HepG2 (cell line): ENCODE measurements around the gene ZMIZ2. TPM values are rescaled to one million over a fixed set of nuclear protein-coding genes. Genes with fewer than 3 reads are reported as not detected.

Source experiments
- ATAC-seq: fragments of 200-7000 bp; cut with Tn5 transposase; 3 replicates; pipeline ENCODE4 v1.9.1; 2020; ENCODE audit warnings: mild to moderate bottlenecking, moderate library complexity
- BruUV-seq: library from RNA; stranded (reverse); fragments of 400-500 nt; replicated peaks from 2 replicates; lab custom pipeline; 2021; lab: Mats Ljungman, UMichigan
- CTCF ChIA-PET: fragments of 300-600 bp; formaldehyde crosslinking; extraction: SDS; loops from one replicate; lab custom pipeline; 2021; ENCODE audit warnings: low total read pairs, inconsistent platforms, low intra/inter-chr PET ratio; lab: Yijun Ruan, JAX
- POLR2A ChIA-PET: fragments of 350-600 bp; sonication (Branson Sonifier 250); formaldehyde crosslinking; loops from one replicate; lab custom pipeline; 2020; ENCODE audit warnings: antibody characterized with exemption, inconsistent platforms; lab: Yijun Ruan, JAX
- DNase-seq: peaks from one replicate; pipeline ENCODE4 v3.0.0-alpha.2; 2015; ENCODE audit warnings: low spot score
- FAIRE-seq: peaks from 3 replicates; lab custom pipeline; 2011; peaks lifted over from hg19 to GRCh38; lab: Jason Lieb, UNC
- H2AFZ ChIP-seq: one replicate; pipeline ENCODE4 v1.6.1; 2011; ENCODE audit warnings: low read length, inconsistent platforms
- H3K27ac ChIP-seq: fragments of 300-600 bp; 3 replicates; pipeline ENCODE4 v1.8.0; 2011; ENCODE audit warnings: mixed run types, mild to moderate bottlenecking, mixed read lengths, low read length, inconsistent platforms; ENCODE audit not compliant: insufficient read depth; ENCODE audit errors: extremely low read length
- H3K27me3 ChIP-seq, 2 experiments: fragments of 200-600 bp in 1 of 2; 2 replicates in 1 of 2; 3 replicates in 1 of 2; pipeline versions ENCODE4 v1.6.0 to v1.8.0; 2011; ENCODE audit warnings: low read length in 2 of 2, mild to moderate bottlenecking in 2 of 2, moderate library complexity in 2 of 2, inconsistent platforms in 1 of 2; ENCODE audit not compliant: insufficient read depth in 2 of 2, control insufficient read depth in 1 of 2
- H3K36me3 ChIP-seq, 2 experiments: fragments of 200-600 bp in 1 of 2; replicated peaks in 1 of 2; 2 replicates in 1 of 2; 3 replicates in 1 of 2; pipeline versions ENCODE4 v1.5.1 to v1.8.0; 2011; ENCODE audit warnings: low read length in 2 of 2, inconsistent platforms in 1 of 2; ENCODE audit not compliant: insufficient read depth in 2 of 2, control insufficient read depth in 1 of 2
- H3K4me1 ChIP-seq: 2 replicates; pipeline ENCODE4 v1.5.1; 2012; ENCODE audit warnings: low read length, inconsistent platforms; ENCODE audit not compliant: insufficient read depth
- H3K4me2 ChIP-seq: 2 replicates; pipeline ENCODE4 v1.6.0; 2011; ENCODE audit warnings: low read depth, low read length, inconsistent platforms
- H3K4me3 ChIP-seq, 3 experiments: fragments of 200-600 bp in 1 of 3; sonication (generic), shearing (Covaris generic) in 1 of 3; replicated peaks in 1 of 3; 2 replicates each; pipeline ENCODE4 v1.5.1; 2011 to 2016; ENCODE audit warnings: low read length in 3 of 3, inconsistent platforms in 2 of 3, low read depth in 2 of 3, mild to moderate bottlenecking in 2 of 3, control low read depth in 1 of 3, mixed read lengths in 1 of 3; ENCODE audit not compliant: insufficient read depth in 1 of 3
- H3K79me2 ChIP-seq: one replicate; pipeline ENCODE4 v1.6.1; 2011; ENCODE audit warnings: low read length, inconsistent platforms; ENCODE audit not compliant: insufficient read depth
- H3K9ac ChIP-seq: 2 replicates; pipeline ENCODE4 v1.6.0; 2011; ENCODE audit warnings: mild to moderate bottlenecking, low read depth, low read length, inconsistent platforms; ENCODE audit not compliant: insufficient read depth
- H3K9me3 ChIP-seq: 2 replicates; pipeline ENCODE4 v1.5.1; 2012; ENCODE audit warnings: mild to moderate bottlenecking, low read length
- H4K20me1 ChIP-seq: 2 replicates; pipeline ENCODE4 v1.6.0; 2011; ENCODE audit warnings: inconsistent platforms, mild to moderate bottlenecking, low read length, moderate library complexity; ENCODE audit not compliant: insufficient read depth
- KLF13 ChIP-seq: sonication (generic); formaldehyde crosslinking; IDR thresholded peaks from 2 replicates; pipeline ENCODE4 v1.4.0; 2020; ENCODE audit warnings: mild to moderate bottlenecking, missing genetic modification reagents
- NFATC3 ChIP-seq: sonication (generic); formaldehyde crosslinking; IDR thresholded peaks from 2 replicates; pipeline ENCODE4 v1.5.1; 2020; ENCODE audit warnings: mild to moderate bottlenecking, missing genetic modification reagents
- NR3C1 ChIP-seq: sonication (generic); formaldehyde crosslinking; IDR thresholded peaks from 2 replicates; pipeline ENCODE4 v1.4.0; 2020; ENCODE audit warnings: missing genetic modification reagents
- SRSF1 ChIP-seq: fragments of 200-400 bp; formaldehyde crosslinking; optimal IDR thresholded peaks from 2 replicates; pipeline ENCODE3; 2017; ENCODE audit warnings: mild to moderate bottlenecking, low read depth, low read length, moderate library complexity
- ZNF570 ChIP-seq: sonication (generic); formaldehyde crosslinking; IDR thresholded peaks from 2 replicates; pipeline ENCODE4 v1.4.0; 2020; ENCODE audit warnings: mild to moderate bottlenecking, missing genetic modification reagents, borderline replicate concordance
- ZNF589 ChIP-seq: sonication (generic); formaldehyde crosslinking; conservative IDR thresholded peaks from 2 replicates; pipeline ENCODE4 v1.8.0; 2022; ENCODE audit warnings: mild to moderate bottlenecking, moderate library complexity, missing genetic modification reagents
- WGBS: methylation state at CpG from one replicate; pipeline ENCODE4 v1.1.6; 2017; ENCODE audit warnings: low lambda C conversion rate; 5-methylcytosine and 5-hydroxymethylcytosine counted together
- in situ Hi-C: cut with HindIII; loops from 2 replicates; pipeline ENCODE4 v1.10.0; 2017; ENCODE audit warnings: low pct_unique_long_range_greater_than_20kb; ENCODE audit not compliant: extremely low pct_ligation_motif_present
- intact Hi-C: fragments of 100-400 bp; cut with micrococcal nuclease; formaldehyde crosslinking; loops from one replicate; pipeline ENCODE4 v1.10.0; 2022; ENCODE audit not compliant: unreplicated experiment
- polyA plus RNA-seq, 8 experiments: library from polyadenylated mRNA; depleted of rRNA in 3 of 8; stranded (reverse) in 7 of 8; unstranded in 1 of 8; fragments of >200 nt; fragmentation: Illumina TruSeq in 4 of 8; extraction: Trizol in 4 of 8; gene quantifications; 2 replicates each; pipeline versions ENCODE4 v1.2.1 to v1.2.3, GENCODE V29; 2011 to 2016; ENCODE audit warnings: low read depth in 4 of 8, missing spikeins in 1 of 8, mixed read lengths in 1 of 8; ENCODE audit not compliant: insufficient read depth in 1 of 8
- total RNA-seq, 5 experiments: library from RNA; depleted of rRNA; stranded (reverse); fragments of >200 nt; fragmentation: Illumina TruSeq; extraction: Trizol; gene quantifications; 2 replicates each; pipeline ENCODE4 v1.2.3, GENCODE V29; 2016; ENCODE audit warnings: low read depth in 1 of 5
- TF ChIP-seq, protein P1 (sequence below): sonication (generic); formaldehyde crosslinking; conservative IDR thresholded peaks from 2 replicates; pipeline ENCODE4 v1.8.0; 2022; ENCODE audit warnings: mild to moderate bottlenecking, moderate library complexity, missing genetic modification reagents
- TF ChIP-seq, protein P2 (sequence below): IDR thresholded peaks from 2 replicates; pipeline ENCODE4 v1.6.1; 2012; ENCODE audit warnings: inconsistent platforms
- TF ChIP-seq, protein P3 (sequence below): sonication (generic); formaldehyde crosslinking; IDR thresholded peaks from 2 replicates; pipeline ENCODE4 v1.4.0; 2020; ENCODE audit warnings: missing genetic modification reagents

ZMIZ2 gene
- total and polyA plus RNA-seq, 2 of the 13 experiments (the other 11 are each of a cell fraction or from before 2014, with no cell fraction given), result 4.9 to 7.9 TPM

DNA sequence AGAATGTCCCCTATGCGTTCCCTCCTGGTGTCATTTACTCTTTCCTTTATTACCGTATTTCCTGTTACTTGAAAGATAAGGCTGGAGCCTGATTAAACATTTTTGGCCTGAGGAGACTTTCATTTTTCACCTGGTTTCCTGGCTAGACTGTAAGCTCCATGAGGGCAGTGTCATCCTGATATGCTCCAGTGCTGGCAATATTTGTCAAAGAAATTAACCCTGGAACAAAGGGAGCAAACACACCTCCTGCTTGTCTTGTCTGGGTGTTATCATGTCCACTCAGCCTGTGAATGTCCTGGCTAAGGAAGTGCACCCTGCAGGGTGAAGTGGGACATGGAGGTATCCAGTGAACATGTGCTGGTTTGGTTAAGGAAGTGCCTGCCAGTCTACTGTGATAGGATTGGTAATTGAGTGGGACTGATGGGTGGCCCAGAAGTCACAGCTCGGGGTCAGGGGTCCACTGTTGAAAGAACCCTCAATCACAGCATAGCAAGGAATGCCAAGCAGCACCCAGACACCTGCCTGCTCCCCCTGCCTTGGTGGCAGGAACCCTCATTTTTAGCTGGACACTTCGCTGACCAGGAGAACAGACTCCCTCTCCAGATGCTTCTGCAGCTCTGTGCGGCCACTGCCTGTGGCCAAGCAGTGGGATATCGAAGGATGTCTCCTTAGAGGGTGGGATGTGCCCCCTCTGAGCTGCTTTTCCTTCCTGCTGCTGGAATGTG is 26.9 kb downstream of the ZMIZ2 start:
- H3K4me2 ChIP-seq, result no peak overlapping the region
- no peak overlapping the region for H2AFZ ChIP-seq
- DNase-seq (no peak), FAIRE-seq (no peak), ATAC-seq (no peak)
- H3K36me3 ChIP-seq, result no peaks in the 10 kb centered on the region
- no peak overlapping the region for H3K27ac ChIP-seq
- H4K20me1 ChIP-seq, result no peaks in the 10 kb centered on the region
- in situ Hi-C loops, result no loop called here
- 47% methylated on average over 5 of the region's 6 CpGs for WGBS
- intact Hi-C loops, result no loop called here
- H3K4me1 ChIP-seq, result peaks cover 15% of the 10 kb centered on the region
- H3K27me3 ChIP-seq, result no peaks in the 10 kb centered on the region
- no peak overlapping the region for H3K4me3 ChIP-seq
- CTCF ChIA-PET, result no interaction called here
- no peak overlapping the region for H3K9ac ChIP-seq
- no peaks in the 10 kb centered on the region for H3K9me3 ChIP-seq
- TF ChIP-seq KLF13 (CRISPR knock-in tag), result no peak
- TF ChIP-seq, protein P1, sequence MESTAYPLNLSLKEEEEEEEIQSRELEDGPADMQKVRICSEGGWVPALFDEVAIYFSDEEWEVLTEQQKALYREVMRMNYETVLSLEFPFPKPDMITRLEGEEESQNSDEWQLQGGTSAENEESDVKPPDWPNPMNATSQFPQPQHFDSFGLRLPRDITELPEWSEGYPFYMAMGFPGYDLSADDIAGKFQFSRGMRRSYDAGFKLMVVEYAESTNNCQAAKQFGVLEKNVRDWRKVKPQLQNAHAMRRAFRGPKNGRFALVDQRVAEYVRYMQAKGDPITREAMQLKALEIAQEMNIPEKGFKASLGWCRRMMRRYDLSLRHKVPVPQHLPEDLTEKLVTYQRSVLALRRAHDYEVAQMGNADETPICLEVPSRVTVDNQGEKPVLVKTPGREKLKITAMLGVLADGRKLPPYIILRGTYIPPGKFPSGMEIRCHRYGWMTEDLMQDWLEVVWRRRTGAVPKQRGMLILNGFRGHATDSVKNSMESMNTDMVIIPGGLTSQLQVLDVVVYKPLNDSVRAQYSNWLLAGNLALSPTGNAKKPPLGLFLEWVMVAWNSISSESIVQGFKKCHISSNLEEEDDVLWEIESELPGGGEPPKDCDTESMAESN (CRISPR knock-in tag), result 0 out of 2 replicates have a peak, but pooled peaks have one; percentile 26
- POLR2A ChIA-PET, result no interaction called here
- BruUV-seq, result no TSS peak
- no peaks in the 10 kb centered on the region for H3K79me2 ChIP-seq

DNA sequence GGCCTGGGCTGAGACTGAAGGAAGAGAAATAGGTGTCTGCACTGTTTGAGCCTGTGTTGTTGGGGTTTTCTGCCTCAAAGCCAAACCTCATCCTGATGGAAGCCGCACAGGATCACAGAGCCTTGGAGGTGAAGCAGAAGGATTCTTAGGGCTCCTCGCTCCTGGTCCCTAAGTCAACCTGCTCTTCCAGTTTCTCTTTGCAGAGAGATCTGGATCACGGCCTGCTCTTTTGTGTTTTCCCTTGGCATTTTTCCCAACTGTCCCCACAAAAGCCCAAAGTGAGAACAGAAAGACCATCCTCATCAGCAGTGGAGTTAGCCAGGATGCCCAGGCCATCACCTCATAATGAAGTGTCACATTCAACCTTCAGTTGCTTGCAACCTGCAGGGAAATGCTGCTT is 27.6 kb downstream of the ZMIZ2 start:
- intact Hi-C loops, result no loop called here
- Histone ChIP-seq H3K9me3 (no peaks in the 10 kb centered on the region), H3K36me3 (no peaks in the 10 kb centered on the region), H3K27ac (no peak overlapping the region), H3K9ac (no peak overlapping the region), H3K4me1 (peaks cover 18% of the 10 kb centered on the region), H3K4me2 (peak overlapping the region; percentile 22), H2AFZ (no peak overlapping the region), H3K27me3 (no peaks in the 10 kb centered on the region), H3K4me3 (no peak overlapping the region), H3K79me2 (no peaks in the 10 kb centered on the region), H4K20me1 (no peaks in the 10 kb centered on the region)
- BruUV-seq, result no TSS peak
- CTCF ChIA-PET, result no interaction called here
- TF ChIP-seq, protein P2, sequence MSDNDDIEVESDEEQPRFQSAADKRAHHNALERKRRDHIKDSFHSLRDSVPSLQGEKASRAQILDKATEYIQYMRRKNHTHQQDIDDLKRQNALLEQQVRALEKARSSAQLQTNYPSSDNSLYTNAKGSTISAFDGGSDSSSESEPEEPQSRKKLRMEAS, result no peak
- TF ChIP-seq NFATC3 (CRISPR knock-in tag) (no peak), SRSF1 (no peak), ZNF570 (CRISPR knock-in tag) (no peak), ZNF589 (CRISPR knock-in tag) (no peak), NR3C1 (CRISPR knock-in tag) (no peak)
- TF ChIP-seq, protein P3, sequence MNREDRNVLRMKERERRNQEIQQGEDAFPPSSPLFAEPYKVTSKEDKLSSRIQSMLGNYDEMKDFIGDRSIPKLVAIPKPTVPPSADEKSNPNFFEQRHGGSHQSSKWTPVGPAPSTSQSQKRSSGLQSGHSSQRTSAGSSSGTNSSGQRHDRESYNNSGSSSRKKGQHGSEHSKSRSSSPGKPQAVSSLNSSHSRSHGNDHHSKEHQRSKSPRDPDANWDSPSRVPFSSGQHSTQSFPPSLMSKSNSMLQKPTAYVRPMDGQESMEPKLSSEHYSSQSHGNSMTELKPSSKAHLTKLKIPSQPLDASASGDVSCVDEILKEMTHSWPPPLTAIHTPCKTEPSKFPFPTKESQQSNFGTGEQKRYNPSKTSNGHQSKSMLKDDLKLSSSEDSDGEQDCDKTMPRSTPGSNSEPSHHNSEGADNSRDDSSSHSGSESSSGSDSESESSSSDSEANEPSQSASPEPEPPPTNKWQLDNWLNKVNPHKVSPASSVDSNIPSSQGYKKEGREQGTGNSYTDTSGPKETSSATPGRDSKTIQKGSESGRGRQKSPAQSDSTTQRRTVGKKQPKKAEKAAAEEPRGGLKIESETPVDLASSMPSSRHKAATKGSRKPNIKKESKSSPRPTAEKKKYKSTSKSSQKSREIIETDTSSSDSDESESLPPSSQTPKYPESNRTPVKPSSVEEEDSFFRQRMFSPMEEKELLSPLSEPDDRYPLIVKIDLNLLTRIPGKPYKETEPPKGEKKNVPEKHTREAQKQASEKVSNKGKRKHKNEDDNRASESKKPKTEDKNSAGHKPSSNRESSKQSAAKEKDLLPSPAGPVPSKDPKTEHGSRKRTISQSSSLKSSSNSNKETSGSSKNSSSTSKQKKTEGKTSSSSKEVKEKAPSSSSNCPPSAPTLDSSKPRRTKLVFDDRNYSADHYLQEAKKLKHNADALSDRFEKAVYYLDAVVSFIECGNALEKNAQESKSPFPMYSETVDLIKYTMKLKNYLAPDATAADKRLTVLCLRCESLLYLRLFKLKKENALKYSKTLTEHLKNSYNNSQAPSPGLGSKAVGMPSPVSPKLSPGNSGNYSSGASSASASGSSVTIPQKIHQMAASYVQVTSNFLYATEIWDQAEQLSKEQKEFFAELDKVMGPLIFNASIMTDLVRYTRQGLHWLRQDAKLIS (CRISPR knock-in tag), result no peak
- 65% methylated on average over 3 of the region's 3 CpGs for WGBS
- no peak for FAIRE-seq
- in situ Hi-C loops, result no loop called here
- no peak for ATAC-seq
- POLR2A ChIA-PET, result no interaction called here
- no peak for DNase-seq
